CD4-positive, alpha-beta memory T cell (primary cell): ENCODE measurements around the gene ANKRD11. TPM values are rescaled to one million over a fixed set of nuclear protein-coding genes. Genes with fewer than 3 reads are reported as not detected.

ENCODE experiments used
- CTCF ChIA-PET: fragments of 350-600 bp; sonication (Branson Sonifier 250); formaldehyde crosslinking; loops from one replicate; lab custom pipeline; 2021; ENCODE audit warnings: inconsistent platforms; ENCODE audit not compliant: partially characterized antibody; lab: Charles Lee
- POLR2A ChIA-PET: fragments of 350-600 bp; sonication (Branson Sonifier 250); formaldehyde crosslinking; loops from one replicate; lab custom pipeline; 2021; ENCODE audit not compliant: partially characterized antibody; lab: Charles Lee
- DNase-seq, 5 donors: peaks; one replicate each; pipeline versions ENCODE4 v3.0.0 to v3.0.0-alpha.2; 2020 to 2022; ENCODE audit warnings: mixed read lengths in 1 of 5
- H3K27ac ChIP-seq: one replicate; pipeline ENCODE4 v1.7.0; 2013; ENCODE audit warnings: low read depth, low read length
- H3K27me3 ChIP-seq: 2 replicates; pipeline ENCODE4 v1.7.0; 2013; ENCODE audit warnings: mild to moderate bottlenecking, low read length, moderate library complexity; ENCODE audit not compliant: insufficient read depth
- H3K36me3 ChIP-seq: 2 replicates; pipeline ENCODE4 v1.7.0; 2013; ENCODE audit warnings: mild to moderate bottlenecking, low read length, moderate library complexity; ENCODE audit not compliant: insufficient read depth
- H3K4me1 ChIP-seq: 2 replicates; pipeline ENCODE4 v1.7.0; 2013; ENCODE audit warnings: mild to moderate bottlenecking, low read length, moderate library complexity; ENCODE audit not compliant: insufficient read depth
- H3K4me3 ChIP-seq, 2 donors: one replicate each; pipeline ENCODE4 v1.7.0; 2013; ENCODE audit warnings: low read length in 2 of 2, mild to moderate bottlenecking in 1 of 2
- H3K9me3 ChIP-seq, 2 donors: one replicate each; pipeline ENCODE4 v1.7.0; 2013; ENCODE audit warnings: low read length in 2 of 2, control low read depth in 1 of 2; ENCODE audit not compliant: control insufficient read depth in 1 of 2
- H3K27ac Mint-ChIP-seq, 7 donors: one replicate each; pipeline ENCODE4 v1.8.0; 2020 to 2021; ENCODE audit warnings: mixed read lengths in 7 of 7, mild to moderate bottlenecking in 6 of 7, inconsistent platforms in 3 of 7, moderate library complexity in 3 of 7
- H3K27me3 Mint-ChIP-seq, 2 donors: one replicate each; pipeline ENCODE4 v1.8.0; 2020 to 2021; ENCODE audit warnings: mixed read lengths in 2 of 2
- H3K36me3 Mint-ChIP-seq, 2 donors: one replicate each; pipeline ENCODE4 v1.8.0; 2020 to 2021; ENCODE audit warnings: mixed read lengths in 2 of 2, inconsistent platforms in 1 of 2, mild to moderate bottlenecking in 1 of 2
- H3K4me1 Mint-ChIP-seq, 4 donors: one replicate each; pipeline ENCODE4 v1.8.0; 2020 to 2021; ENCODE audit warnings: mixed read lengths in 4 of 4, mild to moderate bottlenecking in 1 of 4
- H3K4me3 Mint-ChIP-seq, 8 donors: one replicate each; pipeline ENCODE4 v1.8.0; 2020 to 2021; ENCODE audit warnings: mixed read lengths in 8 of 8, mild to moderate bottlenecking in 7 of 8, moderate library complexity in 6 of 8, inconsistent platforms in 3 of 8
- H3K9me3 Mint-ChIP-seq, 8 donors: one replicate each; pipeline ENCODE4 v1.8.0; 2020 to 2021; ENCODE audit warnings: mixed read lengths in 8 of 8, mild to moderate bottlenecking in 5 of 8, inconsistent platforms in 3 of 8, moderate library complexity in 1 of 8
- intact Hi-C: fragments of 100-400 bp; cut with micrococcal nuclease; formaldehyde crosslinking; loops from one replicate; pipeline ENCODE4 v1.15.1; 2023
- polyA plus RNA-seq, 2 donors: library from polyadenylated mRNA; unstranded; fragments of 300-500 nt; fragmentation: Illumina TruSeq; gene quantifications; one replicate each; pipeline ENCODE4 v1.2.3, GENCODE V29; 2021
- total RNA-seq, 2 experiments: library from RNA; stranded (reverse); gene quantifications; one replicate each; pipeline ENCODE4 v1.2.3, GENCODE V29; 2021

ANKRD11 gene
- total and polyA plus RNA-seq, 4 experiments from 2014 or later, result 3.9 to 246 (median 140) TPM

DNA sequence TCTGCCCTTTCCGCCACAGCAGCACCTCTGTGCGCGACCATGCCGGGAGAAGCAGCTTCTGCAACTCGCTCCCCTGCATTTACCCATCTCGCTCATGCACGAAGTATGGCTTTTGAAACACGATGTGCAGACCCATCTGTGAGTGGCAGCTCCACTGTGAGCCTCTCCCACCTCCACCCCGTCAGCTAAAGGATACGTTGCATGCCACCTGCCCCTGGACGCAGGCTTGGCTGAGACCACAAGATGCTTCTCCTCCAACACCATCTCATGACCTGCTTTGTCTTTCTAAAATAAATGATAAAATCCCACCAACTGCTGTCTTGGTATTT is 172.0 kb downstream of the ANKRD11 start:
- no peak overlapping the region for H3K27ac ChIP-seq
- H3K4me1 ChIP-seq, result peaks cover 99% of the 10 kb centered on the region
- no peaks in the 10 kb centered on the region for H3K36me3 ChIP-seq
- H3K27me3 ChIP-seq, result no peaks in the 10 kb centered on the region
- peaks cover 74 to 96% (median 89%) of the 10 kb centered on the region in 4 donors for H3K4me1 Mint-ChIP-seq
- no peak overlapping the region for H3K4me3 ChIP-seq
- no peaks in the 10 kb centered on the region for H3K27me3 Mint-ChIP-seq
- intact Hi-C loops, result loop anchor here (5.0 kb wide), 2 partner anchors 169 to 239 kb away; no protein-coding TSS in a partner anchor
- DNase-seq, result peak in 1 of 5 donors; percentile 12
- ChIA-PET CTCF (no interaction called here), POLR2A (no interaction called here)
- peaks cover 3 to 30% of the 10 kb centered on the region in 2 donors for H3K36me3 Mint-ChIP-seq
- H3K9me3 Mint-ChIP-seq, result peaks cover 0 to 6% (median 0%) of the 10 kb centered on the region in 8 donors
- peak overlapping the region; percentile 76 to 98 (median 83) for H3K27ac Mint-ChIP-seq
- H3K4me3 Mint-ChIP-seq, result peak overlapping the region in 7 of 8 donors; percentile 34 to 81 (median 61)
- H3K9me3 ChIP-seq, result no peaks in the 10 kb centered on the region

DNA sequence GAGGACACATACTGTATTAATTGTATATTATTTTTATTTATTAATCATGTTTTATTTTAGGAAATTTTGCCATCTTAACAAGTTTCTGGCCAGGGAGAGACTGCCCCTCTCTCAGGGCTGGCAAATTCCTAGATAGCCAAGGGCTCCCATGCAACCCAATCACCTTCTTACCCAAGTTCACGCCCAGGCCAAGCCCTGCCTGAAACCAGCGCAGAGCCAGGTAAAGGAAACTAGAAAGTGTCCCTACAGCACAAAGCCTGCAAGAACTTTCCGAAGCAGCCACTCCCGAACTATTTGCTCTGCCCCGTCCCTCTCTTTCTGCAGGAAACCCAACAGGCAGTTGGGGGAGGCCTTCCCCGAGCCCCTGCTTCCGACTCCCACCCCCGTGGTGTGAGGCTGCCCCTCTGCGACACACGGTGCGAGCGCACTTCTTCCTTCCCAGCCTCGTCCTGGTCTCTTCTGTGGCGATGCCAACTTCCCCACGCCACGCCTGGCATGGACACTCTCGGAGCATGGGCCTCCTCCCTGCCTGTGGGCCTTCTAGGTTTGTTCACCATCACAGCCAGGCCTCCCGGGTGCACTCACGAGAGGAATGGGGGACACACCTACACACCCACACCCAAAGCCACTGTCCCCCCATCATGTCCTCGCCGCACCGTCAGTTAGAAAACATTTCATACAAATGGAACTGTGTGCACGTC is 172.5 kb downstream of the ANKRD11 start:
- no peaks in the 10 kb centered on the region for H3K9me3 ChIP-seq
- no peaks in the 10 kb centered on the region for H3K27me3 ChIP-seq
- POLR2A ChIA-PET, result interaction anchor here (4.7 kb wide), 1 partner anchor 190 kb away, joined by 39 read pairs; the partner anchor contains the start of gene SPG7
- H3K9me3 Mint-ChIP-seq, result peaks cover 0 to 5% (median 0%) of the 10 kb centered on the region in 8 donors
- intact Hi-C loops, result loop anchor here (5.0 kb wide), 2 partner anchors 169 to 239 kb away; no protein-coding TSS in a partner anchor
- H3K36me3 Mint-ChIP-seq, result peaks cover 3 to 31% of the 10 kb centered on the region in 2 donors
- H3K36me3 ChIP-seq, result peaks cover 4% of the 10 kb centered on the region
- CTCF ChIA-PET, result no interaction called here
- H3K4me1 Mint-ChIP-seq, result peaks cover 75 to 98% (median 91%) of the 10 kb centered on the region in 4 donors
- H3K27ac ChIP-seq, result no peak overlapping the region
- peaks cover 99% of the 10 kb centered on the region for H3K4me1 ChIP-seq
- peak overlapping the region in 7 of 8 donors; percentile 36 to 81 (median 61) for H3K4me3 Mint-ChIP-seq
- peak in 1 of 5 donors; percentile 24 for DNase-seq
- H3K27ac Mint-ChIP-seq, result peak overlapping the region; percentile 78 to 100 (median 97)
- no peaks in the 10 kb centered on the region for H3K27me3 Mint-ChIP-seq
- no peak overlapping the region for H3K4me3 ChIP-seq

DNA sequence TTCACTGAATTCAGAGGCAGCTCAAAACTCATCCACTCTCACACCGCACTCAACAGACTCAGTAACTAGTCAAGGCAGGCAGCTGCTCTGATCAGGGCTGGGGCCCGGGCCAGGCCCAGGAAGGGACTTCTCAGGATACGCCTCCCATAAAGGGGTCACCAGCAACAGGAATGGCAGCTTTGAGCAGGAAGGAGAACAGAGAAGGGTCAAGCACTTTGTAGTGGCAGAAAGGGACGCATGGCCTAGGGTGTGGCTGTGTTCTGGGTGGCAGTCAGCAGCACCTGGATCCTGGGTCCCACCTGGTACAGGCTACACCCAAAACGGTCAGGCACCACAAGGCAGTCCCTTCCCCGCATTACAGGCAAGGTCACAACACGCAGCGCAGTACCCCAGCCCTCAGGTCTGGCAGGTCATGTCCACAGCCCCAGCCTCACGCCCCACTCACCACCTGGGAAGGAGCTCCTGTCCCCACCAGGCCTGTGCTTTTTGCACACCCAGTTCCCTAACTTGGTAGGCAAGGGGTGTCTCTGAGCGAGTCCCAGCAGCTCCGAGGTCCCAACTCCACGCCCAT is 173.2 kb downstream of the ANKRD11 start:
- no peak for DNase-seq
- H3K36me3 ChIP-seq, result peaks cover 11% of the 10 kb centered on the region
- intact Hi-C loops, result loop anchor here (5.0 kb wide), 2 partner anchors 170 to 240 kb away; no protein-coding TSS in a partner anchor
- H3K27ac ChIP-seq, result peak overlapping the region; percentile 87
- peaks cover 0 to 5% (median 0%) of the 10 kb centered on the region in 8 donors for H3K9me3 Mint-ChIP-seq
- H3K27me3 Mint-ChIP-seq, result no peaks in the 10 kb centered on the region
- POLR2A ChIA-PET, result interaction anchor here (0.7 to 4.7 kb wide), 14 partner anchors 9 to 191 kb away, joined by 3 to 39 read pairs (median 13); partner anchors contain the start of genes ANKRD11 and SPG7
- peak overlapping the region; percentile 61 to 90 (median 86) for H3K4me3 Mint-ChIP-seq
- CTCF ChIA-PET, result interaction anchor here (1.1 kb wide), 1 partner anchor 94 kb away, joined by 3 read pairs; no protein-coding TSS in a partner anchor
- H3K27ac Mint-ChIP-seq, result peak overlapping the region; percentile 95 to 100 (median 97)
- peaks cover 2 to 32% of the 10 kb centered on the region in 2 donors for H3K36me3 Mint-ChIP-seq
- peak overlapping the region in 1 of 2 donors; percentile 2 for H3K4me3 ChIP-seq
- peaks cover 69 to 98% (median 85%) of the 10 kb centered on the region in 4 donors for H3K4me1 Mint-ChIP-seq
- H3K4me1 ChIP-seq, result peaks cover 99% of the 10 kb centered on the region
- no peaks in the 10 kb centered on the region for H3K9me3 ChIP-seq
- no peaks in the 10 kb centered on the region for H3K27me3 ChIP-seq

DNA sequence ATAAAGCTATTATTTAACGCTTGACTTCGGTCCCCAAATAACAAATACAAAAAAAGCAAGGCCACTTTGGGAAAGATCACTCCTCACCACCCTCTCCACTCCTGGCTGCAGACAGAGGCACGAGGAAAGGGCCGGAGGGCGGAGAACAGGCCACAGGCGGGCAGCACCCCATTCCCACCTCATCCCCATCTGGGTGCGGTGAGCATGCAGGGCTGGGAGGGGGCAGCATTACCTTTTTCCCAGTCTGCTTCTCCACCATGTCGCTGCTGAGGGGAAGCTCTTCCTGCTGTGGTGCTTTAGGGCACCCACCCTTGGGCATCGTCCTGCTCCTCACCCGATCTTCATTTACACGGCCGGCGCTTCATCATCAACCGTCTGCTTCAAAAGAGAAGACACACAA is 173.7 kb downstream of the ANKRD11 start:
- POLR2A ChIA-PET, result interaction anchor here (0.6 to 4.7 kb wide), 25 partner anchors 7 to 579 kb away, joined by 3 to 39 read pairs (median 8); partner anchors contain the start of genes ANKRD11, RPL13 and SPG7
- no peaks in the 10 kb centered on the region for H3K27me3 Mint-ChIP-seq
- peaks cover 65 to 97% (median 83%) of the 10 kb centered on the region in 4 donors for H3K4me1 Mint-ChIP-seq
- Histone ChIP-seq H3K27me3 (no peaks in the 10 kb centered on the region), H3K4me1 (peaks cover 99% of the 10 kb centered on the region), H3K27ac (peak overlapping the region; percentile 87), H3K9me3 (no peaks in the 10 kb centered on the region), H3K36me3 (peaks cover 11% of the 10 kb centered on the region), H3K4me3 (peak overlapping the region in 1 of 2 donors; percentile 19)
- CTCF ChIA-PET, result interaction anchor here (0.6 to 1.1 kb wide), 2 partner anchors 22 to 94 kb away, joined by 3 read pairs; no protein-coding TSS in a partner anchor
- DNase-seq, result no peak
- peaks cover 0 to 5% (median 0%) of the 10 kb centered on the region in 8 donors for H3K9me3 Mint-ChIP-seq
- H3K36me3 Mint-ChIP-seq, result peaks cover 0 to 27% of the 10 kb centered on the region in 2 donors
- peak overlapping the region; percentile 95 to 100 (median 98) for H3K27ac Mint-ChIP-seq
- H3K4me3 Mint-ChIP-seq, result peak overlapping the region; percentile 79 to 90 (median 86)
- intact Hi-C loops, result loop anchor here (1.0 to 5.0 kb wide), 4 partner anchors 14 to 241 kb away; no protein-coding TSS in a partner anchor

DNA sequence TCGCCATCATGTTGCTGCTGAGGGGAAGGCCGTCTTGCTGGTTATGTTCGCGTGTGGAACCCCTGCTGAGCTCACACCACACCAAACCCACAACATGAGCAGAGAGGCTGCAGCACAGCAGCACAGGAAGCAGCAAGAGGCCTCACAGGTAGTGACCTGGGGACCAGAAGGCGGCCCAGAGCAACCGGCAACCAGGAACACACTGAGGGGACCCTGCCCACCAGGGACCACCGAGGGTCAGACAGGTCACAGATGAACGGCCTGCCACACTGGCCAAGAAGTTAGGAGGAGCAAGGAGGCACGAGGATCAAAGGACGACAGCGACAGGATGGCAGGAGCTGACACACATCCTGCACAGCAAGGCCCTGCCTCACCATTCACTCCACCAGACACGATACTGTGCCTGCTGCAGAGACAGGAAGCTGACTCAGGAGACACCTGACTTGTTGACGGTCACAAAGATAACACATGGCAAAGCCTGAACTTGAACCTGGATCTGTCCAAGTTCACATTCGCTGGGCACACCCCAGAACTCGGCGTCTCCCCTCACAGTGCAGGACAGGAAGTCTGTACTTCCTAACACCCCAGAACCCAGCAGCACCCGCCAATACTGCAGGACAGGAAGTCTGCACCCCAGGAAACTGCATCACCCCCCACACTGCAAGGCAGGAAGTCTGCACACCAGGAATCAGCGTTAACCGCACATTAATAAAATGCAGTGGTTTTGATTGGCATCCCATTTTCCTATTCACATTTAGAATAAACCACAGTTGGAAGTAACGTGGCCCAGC is 174.4 kb downstream of the ANKRD11 start:
- H3K27me3 Mint-ChIP-seq, result no peaks in the 10 kb centered on the region
- ChIA-PET CTCF (interaction anchor here (0.6 to 3.6 kb wide), 9 partner anchors 10 to 241 kb away, joined by 3 to 16 read pairs (median 4); no protein-coding TSS in a partner anchor), POLR2A (interaction anchor here (0.6 to 4.7 kb wide), 37 partner anchors 8 to 578 kb away, joined by 3 to 39 read pairs (median 4); partner anchors contain the start of genes ANKRD11, RPL13, SPG7 and TCF25)
- Histone ChIP-seq H3K9me3 (no peaks in the 10 kb centered on the region), H3K27ac (peak overlapping the region; percentile 87), H3K4me3 (peak overlapping the region in 1 of 2 donors; percentile 33), H3K4me1 (peaks cover 99% of the 10 kb centered on the region), H3K36me3 (peaks cover 11% of the 10 kb centered on the region), H3K27me3 (no peaks in the 10 kb centered on the region)
- peak; percentile 79 to 95 (median 82) for DNase-seq
- intact Hi-C loops, result loop anchor here (1.0 to 5.0 kb wide), 4 partner anchors 14 to 241 kb away; no protein-coding TSS in a partner anchor
- H3K9me3 Mint-ChIP-seq, result peaks cover 0 to 5% (median 0%) of the 10 kb centered on the region in 8 donors
- peaks cover 67 to 98% (median 84%) of the 10 kb centered on the region in 4 donors for H3K4me1 Mint-ChIP-seq
- peak overlapping the region; percentile 95 to 100 (median 98) for H3K27ac Mint-ChIP-seq
- peak overlapping the region; percentile 79 to 90 (median 86) for H3K4me3 Mint-ChIP-seq
- peaks cover 0 to 31% of the 10 kb centered on the region in 2 donors for H3K36me3 Mint-ChIP-seq

DNA sequence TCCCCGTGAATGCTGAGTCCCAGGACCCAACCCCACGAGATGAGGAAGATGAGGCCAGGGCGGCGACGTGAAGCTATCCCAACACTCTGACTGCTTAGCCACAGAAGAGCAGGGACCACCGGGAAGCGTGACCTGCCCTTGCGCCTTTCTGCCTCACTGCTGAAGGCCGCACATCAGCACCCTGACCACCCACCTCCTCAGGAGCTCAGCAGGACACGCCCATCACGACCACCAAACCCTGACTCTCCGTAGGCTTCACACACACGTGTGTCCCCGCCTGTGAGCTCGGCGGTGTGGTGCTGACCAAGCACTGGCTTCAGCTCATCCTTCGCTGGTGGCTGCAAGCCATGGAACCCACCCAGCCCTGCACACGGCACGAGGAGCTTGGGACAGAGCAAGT is 175.1 kb downstream of the ANKRD11 start:
- Histone ChIP-seq H3K36me3 (peaks cover 16% of the 10 kb centered on the region), H3K4me1 (peaks cover 98% of the 10 kb centered on the region), H3K27me3 (no peaks in the 10 kb centered on the region), H3K9me3 (no peaks in the 10 kb centered on the region), H3K27ac (peak overlapping the region; percentile 87), H3K4me3 (peak overlapping the region in 1 of 2 donors; percentile 33)
- H3K27ac Mint-ChIP-seq, result peak overlapping the region; percentile 95 to 100 (median 98)
- POLR2A ChIA-PET, result interaction anchor here (0.8 to 4.7 kb wide), 25 partner anchors 9 to 558 kb away, joined by 3 to 39 read pairs (median 8); partner anchors contain the start of genes ANKRD11, RPL13, SPG7 and TCF25
- peaks cover 0 to 34% of the 10 kb centered on the region in 2 donors for H3K36me3 Mint-ChIP-seq
- peak overlapping the region; percentile 79 to 90 (median 86) for H3K4me3 Mint-ChIP-seq
- H3K4me1 Mint-ChIP-seq, result peaks cover 68 to 96% (median 81%) of the 10 kb centered on the region in 4 donors
- DNase-seq, result no peak
- CTCF ChIA-PET, result interaction anchor here (1.0 to 3.6 kb wide), 7 partner anchors 11 to 241 kb away, joined by 3 to 16 read pairs (median 7); no protein-coding TSS in a partner anchor
- intact Hi-C loops, result loop anchor here (5.0 kb wide), 2 partner anchors 172 to 242 kb away; no protein-coding TSS in a partner anchor
- peaks cover 0 to 5% (median 0%) of the 10 kb centered on the region in 8 donors for H3K9me3 Mint-ChIP-seq
- no peaks in the 10 kb centered on the region for H3K27me3 Mint-ChIP-seq
